ENCODE measurements around the gene C2orf72.

DNA sequence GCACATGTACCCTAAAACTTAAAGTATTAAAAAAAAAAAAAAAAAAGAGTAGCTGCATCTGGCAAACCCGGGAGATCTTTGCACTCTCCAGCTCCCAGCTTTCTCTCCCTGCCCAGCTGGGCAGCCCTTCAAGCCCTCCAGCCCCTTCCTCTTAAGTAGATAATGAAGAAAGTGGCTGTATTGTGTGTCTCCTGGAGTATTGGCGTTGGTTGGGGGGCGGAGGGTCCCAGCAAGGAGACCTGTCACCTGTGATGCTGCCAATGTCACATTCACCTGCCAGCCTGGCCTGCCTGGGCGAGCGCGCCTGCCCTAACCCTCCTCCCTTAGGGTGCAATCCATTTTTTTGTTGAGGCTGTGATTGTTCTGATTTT, 2.0 kb downstream of the C2orf72 start:
- TF ChIP-seq JUN (IDR thresholded peaks at IDR 0.05; ENCODE audit: borderline replicate concordance, insufficient read depth, insufficient read length, low read depth), result no peak
- no peak for TF ChIP-seq CTCF (IDR thresholded peaks at IDR 0.05; ENCODE audit: extremely low read depth in 1 of 2, insufficient read depth in 1 of 2, low read depth in 1 of 2, low read length in 2 of 2)

Measured in endothelial cell of umbilical vein (primary cell).